HG03103 (cell line): Measurements from ENCODE around the gene KCNJ12.
"Not testable (repeated sequence)": the region's sequence is repeated elsewhere in the genome, so short reads cannot be mapped to it uniquely, and the experiment has no call there.

Experiments
- ATAC-seq: cut with Tn5 transposase; IDR thresholded peaks from one replicate; pipeline ENCODE4 v1.9.1; 2021; ENCODE audit warnings: low read depth; ENCODE audit not compliant: unreplicated experiment

The KCNJ12 gene

DNA sequence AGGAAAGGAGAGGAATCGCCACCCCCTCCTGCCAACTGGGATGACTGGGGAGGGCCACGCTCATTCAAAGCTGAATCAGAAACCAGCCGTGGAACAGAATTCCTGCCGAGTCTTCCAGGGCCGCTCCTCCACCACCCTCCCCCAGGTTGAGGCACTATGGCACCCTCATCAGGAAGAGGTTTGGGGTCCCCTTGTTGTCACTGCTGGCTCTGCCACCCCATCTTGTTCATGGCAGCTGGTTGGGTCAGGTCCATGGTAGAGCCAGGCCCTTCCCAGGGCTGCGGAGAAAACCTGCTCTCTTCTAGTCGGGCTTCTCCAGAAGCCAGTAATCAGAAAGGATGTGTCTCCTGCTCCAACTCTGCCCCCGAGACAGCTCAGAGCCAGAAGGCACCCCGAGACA is 41.8 kb downstream of the KCNJ12 start:
- no peak for ATAC-seq

DNA sequence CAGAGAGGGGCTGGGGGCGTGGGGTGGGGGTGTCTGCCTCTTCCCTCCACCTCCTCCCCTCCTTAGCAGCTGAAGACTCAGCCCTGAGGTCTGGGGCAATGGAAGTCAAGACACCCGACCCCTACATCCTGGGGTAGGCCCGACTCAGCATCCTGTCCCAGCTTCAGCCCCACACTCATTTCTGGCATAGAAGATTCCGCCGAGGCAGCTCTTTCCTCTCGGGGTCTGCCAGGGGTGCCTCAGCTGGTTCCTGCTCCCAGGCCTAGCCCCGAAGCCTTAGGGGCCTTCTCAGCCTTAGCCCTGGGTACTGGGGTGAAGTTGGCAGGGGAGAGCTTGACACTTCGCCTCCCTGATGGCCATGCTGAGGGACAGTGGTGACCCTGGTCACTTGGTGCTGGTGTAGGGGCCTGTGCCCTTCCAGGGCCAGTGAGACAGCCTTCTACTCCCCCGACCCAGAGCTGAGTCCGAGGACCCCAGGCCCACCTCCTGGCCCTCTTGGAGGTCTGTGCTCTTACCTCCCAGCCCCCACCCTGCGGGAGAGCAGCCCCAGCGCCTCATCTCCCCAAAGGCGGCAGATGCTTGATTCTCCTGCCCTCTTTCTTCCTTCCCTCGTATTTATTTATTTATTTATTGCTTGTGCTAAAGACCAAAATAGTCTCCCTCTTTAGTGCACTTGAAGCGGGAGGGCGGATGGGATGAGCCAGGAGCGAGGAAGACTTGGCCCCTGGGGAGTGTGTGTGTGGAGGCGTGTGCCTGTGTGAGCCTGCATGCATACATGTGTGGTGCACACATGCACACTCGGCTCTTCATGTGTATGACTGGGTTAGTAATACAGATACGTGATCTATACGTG is 42.5 kb downstream of the KCNJ12 start:
- ATAC-seq = no peak

DNA sequence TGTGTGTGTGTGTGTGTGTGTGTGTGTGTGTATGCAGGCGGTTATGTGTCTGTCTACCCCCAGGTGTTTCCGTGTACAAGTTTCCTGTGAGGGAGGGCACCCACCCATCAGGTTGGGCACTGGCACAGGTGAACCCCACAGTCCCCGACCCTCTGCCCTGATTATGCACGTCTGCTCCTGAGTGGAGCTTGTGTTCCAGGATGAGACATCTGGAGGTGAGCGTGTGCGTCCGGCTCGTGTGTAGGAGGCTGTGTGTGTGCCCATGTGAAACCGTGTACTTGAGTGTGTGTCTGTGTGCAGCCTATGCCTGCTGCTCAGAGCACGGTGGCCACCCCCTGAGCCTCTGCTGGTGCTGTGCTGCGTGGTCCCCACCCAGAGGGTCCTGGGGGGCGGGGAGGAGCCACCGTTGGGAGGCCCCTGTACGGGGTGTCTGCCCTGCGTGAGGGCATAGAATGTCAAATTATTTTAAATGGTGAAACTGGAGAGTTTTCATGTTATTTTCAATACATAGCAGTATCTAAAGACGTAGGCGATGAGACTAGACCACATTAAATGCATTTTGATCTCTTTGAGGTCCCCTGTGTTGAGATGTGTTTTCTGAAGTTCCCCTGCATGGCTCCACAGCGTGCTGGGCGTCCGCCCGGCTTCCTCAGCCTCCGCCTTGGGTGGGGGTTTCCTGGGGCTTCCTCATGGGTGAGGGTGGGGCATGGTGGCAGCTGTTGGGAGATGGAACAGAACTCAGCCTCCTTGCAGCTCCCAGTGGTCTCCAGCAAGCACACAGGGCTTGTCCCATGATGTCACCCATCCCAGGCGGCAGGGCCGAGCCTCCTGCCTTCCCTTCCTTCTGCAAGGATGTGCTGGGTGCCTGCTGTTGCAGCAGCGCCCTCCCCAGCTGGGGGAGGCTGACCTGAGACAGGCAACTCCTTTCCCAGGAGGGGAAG is 43.4 kb downstream of the KCNJ12 start:
- ATAC-seq = no peak

DNA sequence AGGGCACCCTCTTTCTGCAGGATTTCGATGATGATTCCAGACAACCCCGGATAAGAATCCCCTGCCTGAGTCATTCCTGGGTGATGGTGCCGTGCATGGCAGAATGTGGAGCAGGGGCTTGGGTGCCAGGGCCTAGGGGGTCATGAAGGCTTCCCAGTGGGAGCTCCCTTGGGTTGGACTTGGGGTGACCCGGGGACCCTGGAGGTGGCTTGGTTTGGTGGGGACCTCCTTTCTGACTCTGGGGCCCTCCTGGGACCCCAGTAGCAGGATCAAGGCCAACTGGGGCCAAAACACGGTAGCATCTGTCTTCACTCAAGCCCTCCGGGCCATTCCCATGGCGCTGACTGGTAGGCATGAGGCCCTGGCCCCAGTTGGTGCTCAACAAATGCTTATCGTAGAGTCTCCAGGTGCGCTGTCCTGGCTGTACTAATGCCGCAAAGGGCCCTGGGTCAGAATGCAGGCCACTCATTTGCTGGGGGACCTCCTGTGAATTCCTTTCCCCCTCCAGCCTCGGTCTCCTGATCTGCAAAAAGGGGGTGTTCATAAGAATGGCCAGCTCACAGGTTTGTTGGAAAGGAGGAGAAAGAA is 44.4 kb downstream of the KCNJ12 start:
- not testable (repeated sequence) for ATAC-seq

DNA sequence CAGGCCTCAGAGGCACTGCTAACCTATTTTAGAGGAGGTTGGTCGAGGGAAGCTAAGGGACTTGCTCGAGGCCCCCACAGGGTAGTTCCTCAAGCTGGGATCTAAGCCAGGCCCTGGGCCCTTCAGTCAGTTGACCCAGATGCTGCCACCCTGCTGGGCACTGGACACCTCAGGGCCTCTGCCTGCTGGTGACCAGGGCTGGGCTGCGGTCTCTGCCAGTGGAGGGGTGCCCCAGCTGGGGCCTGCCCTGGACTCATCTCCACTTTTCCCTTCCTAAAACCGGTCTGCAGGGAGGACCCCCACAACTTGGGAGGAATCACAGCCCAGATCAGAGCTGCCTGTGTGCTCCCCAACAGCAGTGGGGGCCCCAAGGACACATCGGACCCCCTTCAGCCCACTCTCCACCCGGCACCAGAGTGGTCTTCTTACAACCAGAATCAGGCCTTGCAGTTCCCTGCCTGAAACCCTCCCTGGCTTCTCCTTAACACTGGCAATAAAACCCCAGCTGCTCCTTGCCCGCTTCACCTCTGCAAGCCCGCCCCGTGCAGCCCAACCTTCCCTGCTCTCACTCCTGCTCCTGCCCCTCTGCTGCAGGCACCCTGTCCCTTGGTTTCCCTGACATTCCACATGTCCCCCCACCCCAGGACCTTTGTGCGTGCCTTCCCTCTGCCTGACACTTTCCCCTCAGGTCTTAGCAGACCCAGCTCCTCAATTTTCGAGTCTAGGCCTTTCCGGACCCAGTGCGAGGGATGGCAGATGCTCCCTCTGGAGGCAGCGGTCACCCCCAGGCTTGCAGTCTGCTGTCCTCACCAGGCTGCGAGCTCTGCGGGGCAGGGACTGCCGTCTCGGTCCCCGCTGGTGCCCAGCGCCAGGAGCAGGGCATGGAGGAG is 45.5 kb downstream of the KCNJ12 start:
- not testable (repeated sequence) for ATAC-seq

DNA sequence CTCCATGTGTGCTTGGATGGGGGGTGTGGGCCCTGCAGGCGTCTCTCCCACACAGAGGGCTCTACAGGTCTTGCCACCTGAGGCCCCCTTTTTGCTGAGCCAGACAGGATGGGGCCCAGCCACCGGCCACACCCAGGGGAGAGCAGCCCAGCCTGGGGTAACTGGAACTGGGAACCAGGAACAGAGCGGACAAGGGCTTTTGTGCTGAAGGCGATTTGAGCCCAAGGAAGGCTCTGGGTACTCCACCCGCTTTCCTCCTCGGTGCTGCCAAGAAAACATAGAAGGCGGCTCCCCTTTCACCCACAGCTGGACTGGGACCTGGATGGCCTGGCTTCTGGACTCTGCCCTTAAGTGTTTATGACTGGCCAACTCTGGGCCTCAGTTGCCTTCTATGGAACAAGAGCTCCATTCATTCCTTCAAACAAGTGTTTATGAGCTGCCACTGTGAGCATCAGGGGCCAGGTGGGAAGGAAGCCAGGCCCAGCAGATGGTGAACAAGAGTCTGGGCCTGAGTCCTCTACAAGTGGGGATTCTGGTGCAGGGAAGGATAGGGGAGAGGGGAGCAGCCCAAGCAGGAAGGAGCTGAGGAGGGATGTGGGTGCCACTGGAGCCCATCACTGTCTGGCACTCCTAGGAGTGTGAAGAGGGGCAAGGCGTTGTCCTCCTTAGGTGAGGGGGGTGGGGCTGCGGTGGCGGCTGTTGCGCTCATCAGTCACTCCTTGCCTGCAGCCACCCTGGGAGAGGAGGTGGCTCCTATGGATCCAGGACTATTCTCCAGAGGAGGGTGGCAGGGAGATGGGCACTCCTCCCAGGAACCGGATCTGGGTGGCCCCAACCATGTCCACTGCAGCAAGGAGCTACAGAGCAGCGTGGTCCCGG is 46.4 kb downstream of the KCNJ12 start:
- ATAC-seq = not testable (repeated sequence)

DNA sequence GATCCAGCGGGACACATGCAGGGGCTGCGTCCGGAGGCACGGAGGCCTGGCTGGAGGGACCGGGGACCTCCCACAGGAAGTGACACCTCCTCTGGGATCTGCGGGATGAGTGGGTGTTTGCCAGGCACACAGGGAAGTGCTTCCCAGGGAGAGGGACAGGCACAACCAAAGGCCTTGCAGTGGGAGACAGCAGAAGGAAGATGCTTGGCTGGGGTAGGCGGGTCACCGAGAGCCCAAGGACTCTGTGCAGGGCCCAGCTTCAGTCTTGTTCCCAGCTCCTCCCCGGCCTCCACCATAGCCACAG is 47.0 kb downstream of the KCNJ12 start:
- not testable (repeated sequence) for ATAC-seq

DNA sequence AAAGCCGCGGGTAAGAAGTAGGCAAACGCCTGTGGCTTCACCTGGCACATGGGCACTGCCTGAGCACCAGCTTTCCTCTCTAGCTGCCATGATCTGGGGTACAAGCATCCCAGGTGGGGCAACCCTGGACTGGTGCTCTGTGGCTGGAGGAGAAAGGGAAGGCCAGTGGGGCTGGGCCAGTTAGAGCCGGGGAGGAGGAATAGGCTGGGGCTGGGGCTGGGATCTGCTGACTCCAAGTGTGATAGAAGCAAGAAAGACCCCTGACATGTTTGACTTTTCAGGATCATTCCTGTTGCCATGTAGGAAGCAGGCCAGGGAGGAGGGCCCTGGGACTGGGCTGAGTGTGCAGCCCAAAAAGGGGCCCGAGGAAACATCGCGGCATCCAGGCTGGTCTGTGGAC is 48.5 kb downstream of the KCNJ12 start:
- ATAC-seq = not testable (repeated sequence)

DNA sequence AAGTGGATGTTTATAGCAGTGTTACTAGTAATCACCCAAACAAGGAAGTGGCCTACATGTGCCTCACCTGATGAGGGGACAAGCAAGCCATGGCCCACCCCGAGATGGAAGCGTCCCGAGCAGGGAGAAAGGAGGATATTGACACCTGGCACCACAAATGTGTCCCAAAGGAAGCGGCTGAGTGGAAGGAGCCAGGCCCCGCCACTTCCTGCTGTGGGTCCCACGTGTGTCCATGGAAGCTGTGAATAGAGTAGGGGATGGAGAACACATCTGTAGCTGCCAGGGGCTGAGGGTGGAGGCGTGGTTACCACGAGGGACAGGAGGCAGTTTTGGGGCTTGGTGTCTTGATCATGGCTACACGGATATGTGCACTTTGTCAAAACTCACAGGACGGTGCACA is 49.2 kb downstream of the KCNJ12 start:
- no peak for ATAC-seq

DNA sequence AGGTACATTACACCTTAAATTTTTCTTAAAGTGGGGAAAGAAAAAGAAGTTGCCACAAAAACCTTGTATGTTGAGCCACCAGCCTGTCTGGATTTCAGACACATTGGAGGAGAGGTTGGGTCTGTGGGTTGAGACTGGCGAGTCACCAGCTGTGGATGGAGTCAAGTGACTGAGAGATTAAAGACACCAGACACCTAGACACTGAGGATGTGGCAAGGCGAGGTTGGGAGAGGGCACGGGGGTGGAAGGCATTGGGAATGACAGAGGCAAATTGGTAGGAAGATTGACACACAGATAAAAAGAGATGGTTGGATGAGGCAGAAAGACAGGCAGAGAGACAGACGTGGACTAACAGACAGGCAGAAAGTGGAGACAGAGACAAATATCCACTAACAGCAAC is 49.6 kb downstream of the KCNJ12 start:
- ATAC-seq = no peak

DNA sequence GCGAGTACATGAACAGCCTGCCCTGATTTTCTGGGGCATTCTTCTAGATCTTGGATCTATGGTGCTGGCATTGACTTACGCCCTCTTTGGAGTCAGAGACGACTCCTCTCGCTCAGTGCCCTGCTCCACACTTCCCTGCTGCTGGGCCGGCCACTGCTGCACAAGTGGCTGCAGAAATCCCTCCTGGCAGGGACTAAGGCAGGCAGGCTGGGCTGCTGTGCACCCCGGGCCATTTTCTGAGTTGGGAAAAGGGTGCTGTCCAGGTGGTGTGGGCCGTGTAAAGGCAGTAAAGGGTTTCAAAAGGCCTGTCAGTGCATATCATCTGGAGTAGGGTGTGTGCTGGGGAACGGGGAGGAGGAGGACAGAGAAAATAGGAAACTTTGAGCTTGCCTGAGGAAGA is 50.1 kb downstream of the KCNJ12 start:
- not testable (repeated sequence) for ATAC-seq

DNA sequence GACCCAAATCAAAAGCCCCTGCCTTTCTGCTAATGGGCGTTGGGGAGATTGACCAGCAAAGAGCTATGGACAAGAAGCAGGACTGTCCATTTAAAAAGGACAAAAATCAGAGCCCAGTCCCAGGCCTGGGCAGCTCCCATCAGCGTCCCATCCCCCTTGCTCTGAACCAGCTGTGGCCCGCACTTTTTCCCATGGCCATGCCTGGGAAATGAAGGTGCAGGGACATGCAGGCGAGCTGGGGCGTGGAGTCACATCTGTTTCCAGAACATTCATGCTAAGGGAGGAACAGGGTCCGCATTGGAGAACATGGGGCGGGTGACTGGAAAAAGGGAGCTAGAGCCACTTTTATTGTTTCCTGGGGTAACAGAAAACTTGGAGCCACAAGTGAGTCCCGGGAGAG is 50.7 kb downstream of the KCNJ12 start:
- not testable (repeated sequence) for ATAC-seq

DNA sequence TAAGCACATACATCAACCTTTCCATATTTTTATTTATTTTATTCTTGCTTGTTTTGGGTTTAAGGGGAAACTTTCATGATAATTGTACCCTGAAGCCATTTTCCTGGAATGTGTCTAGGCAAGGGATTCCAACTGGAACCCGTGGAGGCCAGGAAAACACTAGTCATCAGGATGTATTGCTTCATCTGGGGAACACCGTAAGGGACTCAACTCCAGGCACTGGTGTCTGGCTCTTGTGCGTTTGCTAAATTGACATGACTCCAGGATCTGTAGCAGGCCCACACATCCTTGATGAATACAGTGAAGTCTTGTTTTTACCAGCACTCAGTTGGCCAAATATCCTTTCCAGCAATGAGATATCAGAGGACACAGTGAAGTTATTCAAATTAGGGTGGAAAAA is 51.6 kb downstream of the KCNJ12 start:
- not testable (repeated sequence) for ATAC-seq

DNA sequence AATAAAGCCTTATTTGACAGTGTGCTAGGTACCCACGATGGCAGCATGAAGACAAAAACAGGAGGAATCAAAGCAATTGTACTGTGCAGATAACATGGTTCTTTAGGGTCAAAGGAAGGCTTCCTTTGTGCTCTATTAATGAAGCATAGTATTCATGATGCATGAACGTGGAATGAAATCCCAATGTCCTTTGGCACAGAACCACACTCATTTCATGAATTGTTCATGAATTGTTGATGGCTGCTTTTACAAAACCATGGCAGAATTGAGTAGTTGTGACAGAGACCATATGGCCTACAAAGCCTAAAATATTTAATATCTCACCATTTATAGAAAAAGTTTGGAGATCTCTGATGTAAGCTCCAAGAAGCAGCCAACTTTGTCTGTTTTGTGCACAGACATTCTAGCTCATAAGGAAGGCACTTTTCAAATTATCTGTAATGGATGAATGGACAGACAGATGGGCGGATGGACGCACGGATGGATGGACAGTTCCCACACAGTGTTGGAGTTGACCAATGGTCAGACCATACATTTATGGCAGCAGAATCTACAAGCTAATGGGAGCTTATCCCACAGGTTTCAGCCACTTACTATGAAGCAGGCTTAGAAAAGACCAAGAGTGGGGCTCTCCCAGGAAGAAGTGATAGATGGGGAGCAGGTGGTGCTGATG is 52.7 kb downstream of the KCNJ12 start:
- not testable (repeated sequence) for ATAC-seq

DNA sequence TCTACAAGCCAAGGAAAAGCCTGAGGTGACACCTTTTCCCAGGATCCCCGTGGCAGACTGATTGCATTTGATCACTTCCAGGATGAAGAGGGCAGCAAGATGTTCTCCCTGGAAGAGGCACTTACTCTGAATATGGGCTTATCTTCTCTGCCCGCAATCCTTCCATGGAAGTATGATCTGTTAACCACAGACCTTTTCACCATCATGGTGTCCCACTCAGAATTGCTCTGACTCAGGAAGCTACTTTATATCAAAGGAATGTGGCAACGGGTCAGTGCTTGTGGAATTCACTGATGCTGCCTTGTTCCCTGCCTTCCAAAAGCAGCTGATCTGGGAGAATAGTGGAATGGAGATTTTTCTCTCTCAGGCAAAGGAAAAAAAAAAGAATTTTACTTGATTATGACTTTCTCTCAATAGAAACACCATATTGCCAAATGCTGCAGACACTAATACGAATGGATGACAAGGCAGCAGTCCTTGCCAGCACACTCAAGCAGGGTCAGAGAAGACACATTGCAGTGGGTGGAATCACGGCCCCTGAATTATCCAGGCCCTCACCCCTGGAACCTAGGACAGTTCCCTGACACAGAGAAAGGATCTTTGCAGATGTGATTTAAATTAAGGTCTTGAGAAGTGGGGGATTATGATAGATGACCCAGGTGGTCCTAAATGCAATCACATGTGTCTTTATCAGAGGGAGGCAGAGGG is 53.9 kb downstream of the KCNJ12 start:
- ATAC-seq = not testable (repeated sequence)

DNA sequence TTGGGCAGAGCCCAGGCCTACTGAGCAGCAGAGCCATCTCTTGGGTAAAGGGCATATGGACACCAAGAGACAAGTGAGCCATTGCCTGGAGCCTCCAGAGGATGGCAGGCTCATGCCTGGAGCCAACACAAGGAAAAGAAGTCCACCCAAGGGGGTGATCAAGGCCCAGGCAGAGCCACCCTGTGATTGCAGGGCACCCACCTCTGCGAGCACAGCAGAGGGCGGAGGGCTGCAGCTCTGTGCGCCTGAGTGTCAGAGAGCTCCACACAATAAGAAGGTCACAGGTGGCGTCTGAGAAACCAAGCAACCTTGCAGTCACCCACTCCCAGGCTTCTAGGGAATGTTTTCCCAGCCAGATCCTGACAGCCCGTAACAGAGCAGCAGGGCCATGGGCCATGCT is 57.8 kb downstream of the KCNJ12 start:
- ATAC-seq = not testable (repeated sequence)

DNA sequence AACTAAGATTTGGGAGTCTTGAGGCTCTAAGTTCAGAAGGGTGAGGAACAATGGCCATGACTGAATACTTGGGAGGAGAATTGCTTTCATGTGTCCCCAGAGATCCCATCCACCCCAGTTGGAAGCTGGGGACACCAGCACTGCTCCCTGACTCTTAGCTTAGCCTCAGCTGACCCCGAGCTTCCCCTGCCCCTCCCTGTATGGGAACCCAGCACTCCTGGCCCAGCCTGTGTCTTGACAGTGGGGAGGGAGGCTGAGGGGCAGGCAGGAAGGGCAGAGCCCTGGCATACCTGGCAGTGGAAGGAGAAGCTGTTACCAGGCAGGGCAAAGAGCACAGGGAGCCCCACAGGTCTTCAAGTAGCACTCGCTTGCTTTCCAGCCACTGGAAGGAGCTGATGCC is 58.8 kb downstream of the KCNJ12 start:
- not testable (repeated sequence) for ATAC-seq

DNA sequence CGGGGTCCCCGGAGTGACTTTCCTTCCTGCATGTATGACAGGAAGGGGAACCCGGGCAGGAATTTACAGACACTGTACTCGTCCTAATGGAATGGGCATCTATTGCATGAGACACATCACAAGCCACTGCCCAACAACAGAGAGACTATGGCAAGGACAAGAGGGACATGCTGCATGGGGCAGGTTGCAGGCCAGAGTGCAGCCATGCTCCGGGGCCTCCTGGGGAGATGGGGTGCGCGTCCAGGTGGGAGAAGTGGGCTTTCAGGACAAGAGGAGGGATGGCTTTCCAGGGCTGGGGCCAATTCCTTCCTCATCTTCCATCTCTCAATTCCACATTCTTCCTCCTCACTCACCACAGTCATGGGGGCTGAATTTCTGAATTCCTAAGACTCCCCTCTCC is 60.3 kb downstream of the KCNJ12 start:
- ATAC-seq = not testable (repeated sequence)
